ENCODE measurements around the gene HS3ST4.

DNA sequence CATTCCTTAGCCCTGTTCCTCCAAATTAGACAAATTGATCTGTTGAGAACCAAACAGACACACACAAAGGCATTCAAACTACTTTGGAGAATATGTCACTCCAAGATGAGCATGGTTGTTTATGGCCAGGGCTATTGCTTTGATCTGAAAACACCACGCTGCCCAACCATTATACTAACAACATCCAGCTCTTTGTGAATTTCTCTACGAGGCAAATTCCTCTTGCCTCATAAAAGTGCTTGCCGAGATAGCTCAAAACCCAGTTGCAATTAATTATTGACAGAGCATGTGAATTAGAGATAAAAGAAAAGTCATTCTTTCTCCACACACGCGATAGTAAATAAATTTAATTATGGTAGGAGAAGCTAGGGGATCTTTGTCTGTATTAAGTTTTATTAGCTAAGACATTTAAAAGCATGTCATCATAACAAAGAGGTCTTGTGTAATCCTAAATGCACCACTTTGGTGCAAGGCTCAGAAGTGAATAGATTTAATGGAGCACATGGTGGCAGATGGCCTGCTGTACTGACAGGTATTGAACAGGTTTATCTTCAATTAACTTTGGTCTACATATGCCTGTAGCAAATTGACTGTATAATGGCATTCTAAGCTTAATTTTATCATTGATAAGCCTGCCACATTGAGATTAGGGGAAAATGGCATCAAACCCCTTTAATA, 441.8 kb downstream of the HS3ST4 start:
- TF ChIP-seq, protein P1, sequence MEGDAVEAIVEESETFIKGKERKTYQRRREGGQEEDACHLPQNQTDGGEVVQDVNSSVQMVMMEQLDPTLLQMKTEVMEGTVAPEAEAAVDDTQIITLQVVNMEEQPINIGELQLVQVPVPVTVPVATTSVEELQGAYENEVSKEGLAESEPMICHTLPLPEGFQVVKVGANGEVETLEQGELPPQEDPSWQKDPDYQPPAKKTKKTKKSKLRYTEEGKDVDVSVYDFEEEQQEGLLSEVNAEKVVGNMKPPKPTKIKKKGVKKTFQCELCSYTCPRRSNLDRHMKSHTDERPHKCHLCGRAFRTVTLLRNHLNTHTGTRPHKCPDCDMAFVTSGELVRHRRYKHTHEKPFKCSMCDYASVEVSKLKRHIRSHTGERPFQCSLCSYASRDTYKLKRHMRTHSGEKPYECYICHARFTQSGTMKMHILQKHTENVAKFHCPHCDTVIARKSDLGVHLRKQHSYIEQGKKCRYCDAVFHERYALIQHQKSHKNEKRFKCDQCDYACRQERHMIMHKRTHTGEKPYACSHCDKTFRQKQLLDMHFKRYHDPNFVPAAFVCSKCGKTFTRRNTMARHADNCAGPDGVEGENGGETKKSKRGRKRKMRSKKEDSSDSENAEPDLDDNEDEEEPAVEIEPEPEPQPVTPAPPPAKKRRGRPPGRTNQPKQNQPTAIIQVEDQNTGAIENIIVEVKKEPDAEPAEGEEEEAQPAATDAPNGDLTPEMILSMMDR (IDR thresholded peaks at IDR 0.05) = no peak
- TF ChIP-seq POLR2A (IDR thresholded peaks at IDR 0.05) = no peak
- TF ChIP-seq EP300 (IDR thresholded peaks at IDR 0.05) = no peak

Measured in tibial nerve (tissue), 4 donors.